Measurements from ENCODE around the gene HENMT1. TPM values are rescaled to one million over a fixed set of nuclear protein-coding genes. Genes with fewer than 3 reads are reported as not detected.
"Not testable (repeated sequence)": the region's sequence is repeated elsewhere in the genome, so short reads cannot be mapped to it uniquely, and the experiment has no call there.

The HENMT1 gene
- polyA plus RNA-seq, 4 donors: 11.8 to 13.2 (median 12.3) TPM

DNA sequence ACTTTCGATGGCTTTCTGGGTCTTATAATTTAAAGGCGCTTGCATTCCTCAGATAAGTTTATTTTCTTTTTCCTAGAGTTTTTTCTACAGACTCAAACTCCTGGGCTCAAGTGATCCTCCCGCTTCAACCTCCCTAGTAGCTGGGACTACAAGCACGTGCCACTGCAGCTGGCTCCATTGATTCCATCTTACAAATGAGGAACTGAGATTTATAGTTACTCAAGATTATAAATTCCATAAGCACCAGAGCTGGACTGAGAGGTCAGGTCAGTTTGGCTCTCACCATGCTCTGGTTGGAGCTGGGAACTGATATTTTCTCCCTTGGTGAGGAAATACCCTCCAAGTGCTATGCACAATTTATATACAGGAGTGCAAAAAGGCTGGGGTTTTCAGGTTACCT, 17.8 kb upstream of the HENMT1 start:
- DNase-seq (ENCODE audit: low read depth in 4 of 4, low spot score in 2 of 4): no peak

- DNase-seq (ENCODE audit: low read depth in 4 of 4, low spot score in 2 of 4): no peak
These were observed 10.2 kb upstream of the HENMT1 start for GRCh38 chr1:108671143-108671542.

DNA sequence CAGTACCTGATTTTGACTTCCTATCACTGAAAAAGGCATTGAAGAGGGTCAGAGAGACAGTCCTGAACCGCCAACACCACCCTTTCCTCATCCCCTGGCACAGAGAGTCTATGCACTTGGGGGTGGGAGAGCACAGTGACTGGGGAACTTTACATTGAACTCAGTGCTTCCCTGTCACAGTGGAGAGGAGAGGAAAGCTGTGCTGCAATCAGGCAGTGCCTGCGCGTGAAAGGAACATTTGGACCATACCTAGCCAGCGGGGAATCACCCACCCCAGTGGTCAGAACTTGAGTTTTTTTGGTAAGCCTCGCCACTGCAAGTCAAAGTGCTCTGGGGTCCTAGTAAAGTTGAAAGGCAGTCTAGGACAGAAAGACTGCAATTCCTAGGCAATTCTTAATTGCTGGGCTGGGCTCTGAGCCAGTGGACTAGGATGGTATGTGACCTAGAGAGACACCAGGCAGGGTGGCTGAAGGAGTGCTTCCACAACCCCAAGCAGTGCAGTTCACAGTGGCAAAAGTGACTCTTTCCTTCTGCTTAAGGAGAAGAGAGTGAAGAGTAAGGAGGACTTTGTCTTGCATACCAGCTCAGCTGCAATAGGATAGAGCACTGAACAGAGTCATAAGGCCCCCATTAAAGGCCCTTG, 9.4 kb upstream of the HENMT1 start:
- no peak for DNase-seq (ENCODE audit: low read depth in 4 of 4, low spot score in 2 of 4)

DNA sequence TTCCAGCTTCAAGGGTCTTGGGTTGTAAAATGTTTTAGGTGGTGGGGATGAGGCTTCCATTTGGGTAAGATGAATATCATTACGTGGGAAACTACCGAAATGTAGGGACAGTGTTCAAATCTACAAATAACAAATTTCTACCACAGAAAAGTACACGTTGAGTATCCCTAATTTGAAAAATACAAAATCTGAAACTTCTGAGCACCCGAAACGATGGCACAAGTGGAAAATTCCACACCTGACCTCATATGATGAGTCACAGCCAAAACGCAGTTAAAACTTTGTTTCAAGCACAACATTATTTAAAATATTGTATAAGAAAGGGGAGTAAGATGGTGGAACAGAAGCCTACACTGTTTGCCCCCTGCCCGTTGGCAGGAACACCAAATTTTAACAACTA, 8.8 kb upstream of the HENMT1 start:
- DNase-seq (ENCODE audit: low read depth in 4 of 4, low spot score in 2 of 4): no peak

GRCh38 chr1:108668777-108669176, 7.9 kb upstream of the HENMT1 start:
- DNase-seq (ENCODE audit: low read depth in 4 of 4, low spot score in 2 of 4): no peak

DNA sequence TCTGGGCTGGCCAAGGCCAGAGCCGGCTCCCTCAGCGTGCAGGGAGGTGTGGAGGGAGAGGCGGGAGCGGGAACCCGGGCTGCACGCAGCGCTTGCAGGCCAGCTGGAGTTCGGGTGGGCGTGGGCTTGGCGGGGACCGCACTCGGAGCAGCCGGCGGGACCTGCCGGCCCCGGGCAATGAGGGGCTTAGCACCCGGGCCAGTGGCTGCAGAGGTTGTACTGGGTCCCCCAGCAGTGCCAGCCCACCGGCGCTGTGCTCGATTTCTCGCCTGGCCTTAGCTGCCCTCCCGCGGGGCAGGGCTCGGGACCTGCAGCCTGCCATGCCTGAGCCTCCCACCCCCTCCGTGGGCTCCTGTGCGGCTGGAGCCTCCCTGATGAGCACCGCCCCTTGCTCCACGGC, 6.5 kb upstream of the HENMT1 start:
- DNase-seq (ENCODE audit: low read depth in 4 of 4, low spot score in 2 of 4): not testable (repeated sequence)

- no peak for DNase-seq (ENCODE audit: low read depth in 4 of 4, low spot score in 2 of 4)
These were observed 4.9 kb upstream of the HENMT1 start for GRCh38 chr1:108665771-108666170.

DNA sequence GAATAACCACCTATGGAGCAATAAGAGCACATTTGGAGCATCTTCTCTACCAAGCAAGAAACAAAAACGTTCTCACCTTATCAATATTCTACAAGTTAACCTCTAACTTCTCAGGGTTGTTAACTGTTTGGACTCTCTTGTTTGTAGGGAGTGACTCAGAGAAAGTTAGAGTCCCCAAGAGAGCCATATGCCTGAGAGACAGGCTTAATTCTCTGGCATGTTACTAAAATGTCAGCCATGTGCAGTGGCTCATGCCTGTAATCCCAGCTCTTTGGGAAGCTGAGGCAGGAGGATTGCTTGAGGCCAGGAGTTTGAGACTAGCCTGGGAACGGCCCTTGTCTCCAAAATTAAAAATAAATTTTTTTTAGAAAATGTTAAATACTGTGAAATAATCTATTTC, 4.2 kb upstream of the HENMT1 start:
- no peak for DNase-seq (ENCODE audit: low read depth in 4 of 4, low spot score in 2 of 4)

GRCh38 chr1:108664481-108664880, 3.6 kb upstream of the HENMT1 start:
- no peak for DNase-seq (ENCODE audit: low read depth in 4 of 4, low spot score in 2 of 4)

DNA sequence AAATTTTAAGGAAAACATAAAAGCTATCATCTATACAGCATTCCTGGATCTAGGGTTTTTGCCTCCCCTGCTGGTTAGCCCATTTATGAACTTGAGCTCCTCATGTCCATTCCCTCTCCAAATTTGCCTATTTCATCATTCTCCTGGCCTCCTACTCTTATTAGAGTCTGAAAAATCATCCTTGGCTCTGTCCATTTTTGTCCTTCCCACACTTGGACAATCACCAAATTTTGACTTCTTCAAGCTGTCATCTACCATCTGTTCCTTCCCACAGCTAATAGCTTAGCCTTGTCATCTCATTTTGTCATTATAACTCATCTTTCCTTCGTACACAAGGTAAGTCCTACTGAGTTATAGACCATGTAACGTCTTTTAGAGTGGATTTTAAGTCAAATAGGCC, 2.2 kb upstream of the HENMT1 start:
- DNase-seq (ENCODE audit: low read depth in 4 of 4, low spot score in 2 of 4): no peak

DNA sequence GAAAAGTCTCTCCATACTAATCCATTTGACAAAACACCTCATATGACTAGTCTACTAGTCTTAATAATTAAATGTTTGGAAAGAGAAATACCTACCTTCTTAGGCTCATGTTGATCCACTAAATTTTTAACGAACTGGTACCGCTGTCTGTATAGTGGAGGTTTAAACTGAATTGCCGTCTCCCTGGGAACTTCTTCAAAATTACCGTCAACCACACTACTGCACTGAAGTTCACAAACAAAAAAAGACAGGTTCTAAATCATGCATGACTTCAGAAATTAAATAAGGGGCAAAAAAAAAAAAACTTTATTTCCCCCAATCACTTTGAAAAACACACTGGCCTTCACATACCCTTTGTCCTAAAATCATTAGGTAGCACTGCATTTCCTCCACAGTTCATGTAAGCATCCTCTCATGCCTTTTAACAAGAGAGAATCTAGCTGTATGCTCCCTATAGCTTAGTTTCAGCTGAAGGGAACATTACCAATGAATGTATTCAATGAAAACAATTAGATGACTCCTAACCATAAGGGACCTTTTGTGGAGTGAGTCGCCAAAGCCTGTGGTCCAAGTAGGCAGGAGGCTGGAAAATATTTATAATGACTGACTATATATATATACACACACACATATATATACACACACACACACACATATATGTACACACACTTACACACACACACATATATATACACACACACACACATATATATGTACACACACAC, 3.4 kb downstream of the HENMT1 start:
- DNase-seq (ENCODE audit: low read depth in 4 of 4, low spot score in 2 of 4): no peak

DNA sequence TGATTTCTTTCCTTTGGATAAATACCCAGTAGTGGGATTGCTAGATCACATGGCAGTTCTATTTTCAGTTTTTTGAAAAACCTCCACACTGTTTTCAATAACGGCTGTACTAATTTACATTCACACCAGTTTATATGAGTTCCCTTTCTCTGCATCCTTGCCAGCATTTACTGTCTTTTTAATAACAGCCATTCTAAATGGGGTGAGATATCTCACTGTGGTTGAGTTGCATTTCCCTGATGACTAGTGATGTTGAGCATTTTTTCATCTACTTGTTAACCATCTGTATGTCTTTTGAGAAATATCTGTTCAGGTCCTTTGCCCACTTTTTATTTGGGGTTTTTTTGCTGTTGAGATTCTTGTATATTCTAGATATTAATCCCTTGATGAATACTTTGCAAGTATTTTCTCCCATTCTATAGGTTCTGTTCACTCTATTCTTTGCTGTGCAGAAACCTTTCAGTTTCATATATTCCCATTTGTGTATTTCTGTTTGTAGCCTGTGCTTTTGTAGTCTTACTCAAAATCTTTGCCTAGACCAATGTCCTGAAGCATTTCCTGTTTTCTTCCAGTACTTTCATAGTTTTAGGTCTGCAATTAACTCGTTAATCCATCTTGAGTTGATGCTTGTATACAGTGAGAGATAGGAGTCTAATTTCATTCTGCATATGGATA, 7.3 kb downstream of the HENMT1 start:
- DNase-seq (ENCODE audit: low read depth in 4 of 4, low spot score in 2 of 4): no peak

- no peak for DNase-seq (ENCODE audit: low read depth in 4 of 4, low spot score in 2 of 4)
These were observed 14.1 kb downstream of the HENMT1 start for GRCh38 chr1:108646648-108647269.

GRCh38 chr1:108646265-108646647, 14.6 kb downstream of the HENMT1 start:
- DNase-seq (ENCODE audit: low read depth in 4 of 4, low spot score in 2 of 4): no peak

DNA sequence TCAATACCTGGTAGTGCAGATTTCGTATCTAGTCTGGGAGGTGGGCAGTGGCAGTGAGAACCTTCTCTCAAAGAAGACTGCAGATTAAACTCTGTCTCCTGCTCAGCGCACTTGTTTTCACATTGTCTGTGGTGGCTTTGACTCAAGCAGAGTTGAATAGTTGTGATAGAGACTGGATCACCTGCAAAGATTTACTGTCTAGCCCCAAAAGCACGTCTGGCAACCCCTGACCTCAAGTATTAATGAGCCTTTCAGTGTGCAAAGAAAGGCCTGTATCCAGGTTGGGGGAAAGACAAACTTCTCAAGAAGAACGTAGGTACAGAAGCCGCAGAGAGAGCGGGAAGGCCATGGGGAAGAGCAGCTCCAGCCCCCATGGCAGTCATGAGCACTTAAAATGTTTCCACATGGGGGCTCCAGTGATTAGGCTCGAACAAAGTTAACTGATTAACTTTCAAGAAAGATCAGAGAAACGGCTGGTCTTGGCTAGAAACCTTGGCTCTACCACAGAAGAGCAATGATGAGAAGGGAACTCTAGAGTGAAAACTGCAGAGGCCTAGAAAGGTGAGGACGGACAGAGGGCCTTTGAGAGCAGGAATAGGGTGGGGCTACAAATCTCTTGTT, 15.2 kb downstream of the HENMT1 start:
- DNase-seq (ENCODE audit: low read depth in 4 of 4, low spot score in 2 of 4): no peak

- no peak for DNase-seq (ENCODE audit: low read depth in 4 of 4, low spot score in 2 of 4)
These were observed 15.9 kb downstream of the HENMT1 start for GRCh38 chr1:108644984-108645383.

DNA sequence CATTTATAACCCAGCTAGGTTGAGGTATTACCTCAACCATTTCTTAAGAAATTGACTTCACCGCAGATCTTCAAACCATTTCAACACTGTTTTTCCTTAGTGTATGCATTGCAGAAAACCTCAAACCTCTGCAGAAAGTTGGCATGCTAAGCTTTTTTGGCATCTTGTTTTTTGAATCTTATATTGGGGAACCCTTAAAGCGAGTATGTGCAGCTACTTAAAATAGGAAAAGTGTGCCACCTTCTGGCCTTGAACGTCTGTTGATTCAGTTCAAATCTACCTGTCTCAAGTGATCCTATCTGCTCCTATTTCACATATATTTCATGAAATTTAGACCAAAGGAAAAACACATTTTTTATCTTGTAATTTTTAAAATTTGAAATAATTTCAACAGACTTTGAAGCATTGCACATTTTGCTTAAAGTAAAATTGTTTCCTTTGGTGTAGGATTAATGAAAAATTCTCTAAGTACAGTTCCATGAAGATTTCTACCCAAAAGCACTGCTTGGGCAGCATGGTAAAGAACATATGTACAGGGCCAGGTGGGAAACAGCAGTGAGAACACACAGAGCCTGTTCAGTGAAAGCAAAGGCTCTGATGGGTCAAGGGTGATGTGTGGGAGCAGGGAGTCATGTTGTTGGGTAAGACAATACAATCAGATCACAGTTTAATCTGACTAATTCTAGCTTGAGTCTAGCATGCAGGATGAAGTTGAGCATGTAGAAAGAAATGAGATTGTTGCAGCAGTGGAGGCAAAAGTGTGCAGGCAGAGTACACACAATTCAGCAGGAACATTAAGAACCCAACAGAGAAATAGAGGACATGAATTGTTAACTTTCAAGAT, 17.2 kb downstream of the HENMT1 start:
- DNase-seq (ENCODE audit: low read depth in 4 of 4, low spot score in 2 of 4): peak in 3 of 4 donors; percentile 37 to 49 (median 48)

GRCh38 chr1:108640863-108641262, 20.0 kb downstream of the HENMT1 start:
- DNase-seq (ENCODE audit: low read depth in 4 of 4, low spot score in 2 of 4): not testable (repeated sequence)

DNA sequence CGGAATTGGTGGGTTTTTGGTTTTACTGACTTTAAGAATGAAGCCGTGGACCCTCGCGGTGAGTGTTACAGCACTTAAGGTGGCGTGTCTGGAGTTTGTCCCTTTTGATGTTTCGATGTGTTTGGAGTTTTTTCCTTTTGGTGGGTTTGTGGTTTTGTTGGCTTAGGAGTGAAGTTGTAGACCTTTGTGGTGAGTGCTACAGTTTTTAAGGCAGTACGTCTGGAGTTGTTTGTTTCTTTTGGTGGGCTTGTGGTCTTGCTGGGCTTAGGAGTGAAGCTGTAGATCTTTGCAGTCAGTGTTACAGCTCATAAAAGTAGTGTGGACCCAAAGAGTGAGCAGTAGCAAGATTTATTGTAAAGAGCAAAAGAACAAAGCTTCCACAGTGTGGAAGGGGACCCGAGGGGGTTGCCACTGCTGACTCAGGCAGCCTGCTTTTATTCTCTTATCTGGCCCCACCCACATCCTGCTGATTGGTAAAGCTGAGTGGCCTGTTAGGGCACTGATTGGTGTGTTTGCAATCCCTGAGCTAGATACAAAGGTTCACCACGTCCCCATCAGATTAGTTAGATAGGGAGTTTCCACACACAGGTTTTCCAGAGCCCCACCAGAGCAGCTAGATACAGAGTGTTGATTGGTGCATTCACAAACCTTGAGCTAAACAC, 20.9 kb downstream of the HENMT1 start:
- DNase-seq (ENCODE audit: low read depth in 4 of 4, low spot score in 2 of 4): no peak

DNA sequence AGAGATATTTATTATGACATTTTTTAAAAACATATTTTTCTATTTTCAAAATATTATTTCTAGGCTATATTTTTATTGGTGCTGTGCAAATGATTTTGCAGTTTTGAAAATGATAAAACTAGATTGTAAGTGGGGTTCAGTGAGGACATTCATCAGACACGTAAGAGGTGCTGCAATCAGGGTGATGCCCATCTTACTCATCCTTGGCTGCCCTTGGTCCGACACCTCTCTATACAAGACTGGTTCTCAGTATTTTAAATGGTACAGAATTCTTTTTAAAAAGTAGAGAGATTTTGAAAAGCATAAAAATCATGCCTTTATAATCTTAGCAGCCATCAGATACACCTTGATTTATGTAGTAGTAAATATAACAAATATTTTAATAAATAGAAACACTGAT, 24.0 kb downstream of the HENMT1 start:
- DNase-seq (ENCODE audit: low read depth in 4 of 4, low spot score in 2 of 4): no peak

Measured in left renal cortex interstitium (tissue), 4 donors.